ENCODE results near the gene OGDHL.
A peak's percentile ranks its signal among the peaks of the same experiment; 100 is the strongest.
"Not testable (repeated sequence)": the region's sequence is repeated elsewhere in the genome, so short reads cannot be mapped to it uniquely, and the experiment has no call there.

OGDHL gene

DNA sequence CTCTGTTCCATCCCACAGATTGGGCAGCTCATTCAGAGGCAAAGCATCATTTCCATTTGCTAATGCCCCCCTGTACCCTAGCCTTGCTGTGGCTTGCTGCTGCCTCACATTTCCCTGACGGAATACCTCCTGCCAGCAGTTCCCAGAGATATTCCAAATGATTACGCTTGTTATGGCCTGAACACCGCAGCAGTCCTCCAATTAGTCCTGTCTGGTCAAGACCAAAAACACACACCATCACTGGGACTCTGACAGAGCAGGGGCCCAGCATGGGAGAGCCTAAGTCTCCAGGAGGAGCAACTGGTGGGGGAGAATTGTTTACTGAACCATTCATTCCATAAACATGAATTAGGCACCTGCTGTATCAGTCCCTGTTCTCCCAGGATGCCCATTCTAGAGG, 6.1 kb downstream of the OGDHL start:
- TF ChIP-seq, protein P1, sequence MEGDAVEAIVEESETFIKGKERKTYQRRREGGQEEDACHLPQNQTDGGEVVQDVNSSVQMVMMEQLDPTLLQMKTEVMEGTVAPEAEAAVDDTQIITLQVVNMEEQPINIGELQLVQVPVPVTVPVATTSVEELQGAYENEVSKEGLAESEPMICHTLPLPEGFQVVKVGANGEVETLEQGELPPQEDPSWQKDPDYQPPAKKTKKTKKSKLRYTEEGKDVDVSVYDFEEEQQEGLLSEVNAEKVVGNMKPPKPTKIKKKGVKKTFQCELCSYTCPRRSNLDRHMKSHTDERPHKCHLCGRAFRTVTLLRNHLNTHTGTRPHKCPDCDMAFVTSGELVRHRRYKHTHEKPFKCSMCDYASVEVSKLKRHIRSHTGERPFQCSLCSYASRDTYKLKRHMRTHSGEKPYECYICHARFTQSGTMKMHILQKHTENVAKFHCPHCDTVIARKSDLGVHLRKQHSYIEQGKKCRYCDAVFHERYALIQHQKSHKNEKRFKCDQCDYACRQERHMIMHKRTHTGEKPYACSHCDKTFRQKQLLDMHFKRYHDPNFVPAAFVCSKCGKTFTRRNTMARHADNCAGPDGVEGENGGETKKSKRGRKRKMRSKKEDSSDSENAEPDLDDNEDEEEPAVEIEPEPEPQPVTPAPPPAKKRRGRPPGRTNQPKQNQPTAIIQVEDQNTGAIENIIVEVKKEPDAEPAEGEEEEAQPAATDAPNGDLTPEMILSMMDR (IDR thresholded peaks at IDR 0.05) = no peak
- no peaks in the 10 kb centered on the region for H3K36me3 ChIP-seq
- H3K4me1 ChIP-seq = no peaks in the 10 kb centered on the region
- H3K27me3 ChIP-seq = peaks cover 0 to 41% of the 10 kb centered on the region in 2 donors
- H3K9me3 ChIP-seq = no peaks in the 10 kb centered on the region
- H3K4me3 ChIP-seq = no peak overlapping the region
- DNase-seq = no peak
- intact Hi-C loops (cut with DNase I; ENCODE audit: low total_unique reads) = no loop called here
- H3K27ac ChIP-seq = no peak overlapping the region

DNA sequence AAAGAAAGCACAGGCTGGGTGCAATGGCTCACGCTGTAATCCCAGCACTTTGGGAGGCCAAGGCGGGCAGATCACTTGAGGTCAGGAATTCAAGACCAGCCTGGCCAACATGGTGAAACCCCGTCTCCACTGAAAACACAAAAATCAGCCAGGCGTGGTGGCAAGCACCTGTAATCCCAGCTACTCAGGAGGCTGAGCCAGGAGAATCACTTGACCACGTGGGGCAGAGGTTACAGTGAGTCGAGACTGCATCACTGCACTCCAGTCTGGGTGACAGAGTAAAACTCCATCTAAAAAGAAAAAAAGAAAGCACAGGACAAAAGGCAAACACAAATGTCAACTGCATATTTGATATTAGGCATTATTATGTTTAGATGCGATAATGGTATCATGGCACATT, 7.2 kb downstream of the OGDHL start:
- H3K4me1 ChIP-seq; DNase-seq; H3K4me3 ChIP-seq; intact Hi-C loops (cut with DNase I; ENCODE audit: low total_unique reads); H3K27ac ChIP-seq; H3K36me3 ChIP-seq; H3K9me3 ChIP-seq: not testable (repeated sequence)
- H3K27me3 ChIP-seq = peaks cover 0 to 35% of the 10 kb centered on the region in 2 donors

DNA sequence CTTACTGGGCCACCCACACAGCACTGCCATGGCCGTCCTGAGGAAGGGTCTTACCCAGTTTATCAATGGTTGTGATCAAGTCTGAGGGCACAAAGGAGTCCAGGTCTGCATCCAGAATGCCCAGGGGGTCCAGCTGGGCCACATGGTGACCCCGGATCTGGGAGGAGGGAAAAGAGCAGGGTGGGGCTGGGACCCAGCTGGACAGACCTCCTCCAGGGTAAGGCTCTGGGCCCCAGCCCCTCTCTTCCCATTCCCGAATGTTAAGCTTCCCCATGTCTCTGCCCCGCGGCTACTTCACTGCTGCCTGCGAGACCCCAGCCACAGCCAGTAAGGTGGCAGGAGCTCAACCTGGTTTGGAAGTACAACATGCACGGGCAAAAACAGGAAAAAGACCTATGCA, 9.5 kb downstream of the OGDHL start:
- intact Hi-C loops (cut with DNase I; ENCODE audit: low total_unique reads) = no loop called here
- no peak for DNase-seq
- Histone ChIP-seq H3K4me3 (no peak overlapping the region), H3K27ac (no peak overlapping the region), H3K4me1 (no peaks in the 10 kb centered on the region), H3K27me3 (peaks cover 0 to 22% of the 10 kb centered on the region in 2 donors), H3K36me3 (no peaks in the 10 kb centered on the region), H3K9me3 (no peaks in the 10 kb centered on the region)
- TF ChIP-seq, protein P1 (IDR thresholded peaks at IDR 0.05) = no peak

DNA sequence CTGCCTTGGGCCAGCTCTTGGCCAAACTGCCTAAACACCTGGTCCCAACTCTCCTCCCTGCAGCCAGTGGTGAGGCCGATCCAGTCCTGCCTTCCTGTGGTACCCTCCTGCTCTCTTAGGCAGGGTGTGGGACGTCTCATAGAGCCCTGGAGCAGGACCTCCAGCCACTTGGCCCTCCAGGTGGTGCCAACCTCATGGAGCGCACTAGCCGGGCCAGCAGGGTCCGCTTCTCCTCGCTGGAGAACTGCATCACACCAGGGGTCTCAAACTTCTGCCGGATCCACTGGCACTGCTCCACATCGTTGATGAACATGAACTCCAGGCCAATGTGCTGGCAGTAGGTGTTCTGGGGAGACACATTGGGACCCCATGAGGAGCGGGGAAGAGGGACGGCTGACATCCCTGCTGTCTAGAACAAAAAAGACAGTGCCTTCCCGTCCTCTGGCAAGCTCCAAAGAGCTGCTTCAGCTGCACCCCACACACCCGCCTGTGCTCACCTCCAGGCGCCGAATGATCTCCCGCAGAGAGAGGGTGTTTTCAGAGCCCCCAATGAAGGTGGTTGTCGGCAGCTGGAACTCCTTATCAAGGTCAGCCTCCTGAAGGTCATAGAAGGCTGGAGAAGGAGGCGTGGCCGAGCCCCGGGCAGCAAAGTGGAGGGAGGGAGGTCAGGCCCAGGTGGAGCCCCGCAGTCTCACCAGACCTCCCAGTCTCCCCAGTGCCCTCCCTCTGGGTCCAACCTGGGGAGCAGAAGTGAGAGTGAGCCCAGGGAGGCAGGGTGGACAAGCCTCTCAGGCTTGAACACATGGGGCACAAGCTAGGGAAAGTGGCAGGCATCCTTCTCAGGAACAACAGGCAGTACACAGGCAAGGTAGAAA, 10.2 kb downstream of the OGDHL start:
- no peaks in the 10 kb centered on the region for H3K36me3 ChIP-seq
- no peak overlapping the region for H3K4me3 ChIP-seq
- no peaks in the 10 kb centered on the region for H3K9me3 ChIP-seq
- H3K27ac ChIP-seq = no peak overlapping the region
- H3K4me1 ChIP-seq = no peaks in the 10 kb centered on the region
- DNase-seq = peak in 1 of 2 donors; percentile 58
- H3K27me3 ChIP-seq = peaks cover 0 to 25% of the 10 kb centered on the region in 2 donors
- TF ChIP-seq, protein P1 (IDR thresholded peaks at IDR 0.05) = no peak
- intact Hi-C loops (cut with DNase I; ENCODE audit: low total_unique reads) = no loop called here

DNA sequence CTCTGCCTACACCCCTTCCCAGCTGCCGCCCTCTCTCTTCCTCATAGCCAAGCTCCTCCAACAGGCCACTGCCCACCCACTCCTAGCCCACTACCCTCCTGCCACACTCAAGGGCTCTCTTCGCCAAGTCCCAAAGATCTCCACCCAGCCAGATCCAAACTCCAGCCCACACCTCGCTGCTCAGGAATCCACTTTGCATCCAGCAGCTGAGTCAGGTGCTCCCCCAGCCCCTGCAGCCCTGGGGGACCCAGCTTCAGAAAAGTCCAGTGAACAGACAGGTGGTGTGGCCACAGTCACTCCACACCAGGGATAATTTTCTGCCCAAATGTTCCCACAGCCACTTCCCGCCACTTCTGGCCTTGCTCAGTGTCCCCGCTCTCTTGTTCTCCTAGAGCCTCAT, 10.9 kb downstream of the OGDHL start:
- Histone ChIP-seq H3K36me3 (no peaks in the 10 kb centered on the region), H3K27me3 (peaks cover 0 to 23% of the 10 kb centered on the region in 2 donors), H3K27ac (no peak overlapping the region), H3K4me1 (no peaks in the 10 kb centered on the region), H3K9me3 (no peaks in the 10 kb centered on the region), H3K4me3 (no peak overlapping the region)
- DNase-seq = no peak
- intact Hi-C loops (cut with DNase I; ENCODE audit: low total_unique reads) = no loop called here
- TF ChIP-seq, protein P1 (IDR thresholded peaks at IDR 0.05) = no peak

DNA sequence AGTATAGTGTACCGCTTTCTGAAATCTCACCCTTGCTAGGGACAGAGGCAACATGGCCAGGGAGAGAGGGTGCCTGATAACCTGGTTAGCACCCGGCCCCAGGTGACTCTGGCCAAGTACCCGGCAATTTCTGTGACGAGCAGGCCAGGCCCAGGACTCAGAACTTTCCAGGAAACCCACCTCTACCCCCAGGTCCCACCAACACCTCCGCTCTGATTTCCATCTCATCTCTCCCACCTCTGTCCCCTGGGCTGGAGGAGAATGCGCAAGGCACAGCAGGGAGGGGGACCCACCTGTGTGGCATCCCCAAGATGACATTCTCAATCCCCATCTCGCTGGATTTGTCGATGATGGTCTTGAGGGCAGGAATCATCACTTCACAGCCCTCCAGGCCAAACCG, 11.6 kb downstream of the OGDHL start:
- peaks cover 0 to 23% of the 10 kb centered on the region in 2 donors for H3K27me3 ChIP-seq
- intact Hi-C loops (cut with DNase I; ENCODE audit: low total_unique reads) = no loop called here
- no peak for DNase-seq
- H3K4me1 ChIP-seq = no peaks in the 10 kb centered on the region
- no peaks in the 10 kb centered on the region for H3K9me3 ChIP-seq
- no peak overlapping the region for H3K27ac ChIP-seq
- TF ChIP-seq, protein P1 (IDR thresholded peaks at IDR 0.05) = no peak
- H3K36me3 ChIP-seq = no peaks in the 10 kb centered on the region
- no peak overlapping the region for H3K4me3 ChIP-seq
